ENCODE results near the gene ERGIC1.
A peak's percentile ranks its signal among the peaks of the same experiment; 100 is the strongest.
"Not testable (repeated sequence)": the region's sequence is repeated elsewhere in the genome, so short reads cannot be mapped to it uniquely, and the experiment has no call there.

Gene ERGIC1

GRCh38 chr5:172796306-172796705, 37.7 kb upstream of the ERGIC1 start:
- no peaks in the 10 kb centered on the region for H3K36me3 Mint-ChIP-seq
- H3K9me3 Mint-ChIP-seq, result no peaks in the 10 kb centered on the region
- no peaks in the 10 kb centered on the region for H3K4me1 Mint-ChIP-seq
- H3K27ac Mint-ChIP-seq, result no peak overlapping the region
- no peak overlapping the region for H3K4me3 Mint-ChIP-seq
- no peaks in the 10 kb centered on the region for H3K27me3 Mint-ChIP-seq

- Mint-ChIP-seq H3K27me3 (no peaks in the 10 kb centered on the region), H3K4me3 (no peak overlapping the region), H3K27ac (no peak overlapping the region), H3K9me3 (no peaks in the 10 kb centered on the region), H3K36me3 (no peaks in the 10 kb centered on the region), H3K4me1 (no peaks in the 10 kb centered on the region)
Measured at GRCh38 chr5:172797771-172798191, 36.3 kb upstream of the ERGIC1 start.

DNA sequence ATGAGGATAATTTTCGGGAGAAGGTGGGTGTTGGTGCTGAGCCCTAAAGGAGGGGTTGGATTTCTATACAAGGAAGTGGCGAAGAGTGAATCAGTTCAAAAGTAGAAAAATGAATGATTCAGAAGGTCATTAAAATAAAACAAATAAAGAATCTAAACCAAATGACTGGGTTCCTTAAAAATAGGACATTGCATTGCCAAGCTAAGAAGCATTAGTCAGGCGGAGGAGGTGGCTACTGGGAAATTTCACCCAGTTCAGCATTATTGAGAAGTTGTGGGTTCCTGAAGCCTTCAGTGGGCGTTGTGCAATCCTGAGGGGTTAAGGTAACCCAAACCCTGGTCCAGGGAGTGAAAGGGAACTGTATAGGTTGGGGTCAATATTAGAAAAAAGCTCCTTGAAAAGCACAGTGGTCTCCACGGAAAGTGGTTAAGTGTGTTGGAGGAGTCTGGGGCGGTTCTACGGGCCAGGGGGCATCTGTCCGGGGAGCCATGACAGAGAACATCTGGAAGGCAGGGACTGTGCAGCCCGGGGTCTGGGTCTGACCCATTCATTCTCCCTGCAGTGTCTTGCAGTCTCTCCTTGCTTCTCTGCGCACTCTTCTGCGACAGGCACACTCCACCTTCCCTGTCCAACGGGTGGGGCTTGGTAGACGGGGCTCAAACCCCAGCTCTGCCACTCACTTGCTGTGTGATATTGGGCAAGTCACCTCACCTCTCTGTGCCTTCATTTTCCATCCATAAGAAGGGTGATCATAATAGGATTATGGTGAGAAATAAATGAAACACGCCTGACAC, 35.4 kb upstream of the ERGIC1 start:
- no peaks in the 10 kb centered on the region for H3K9me3 Mint-ChIP-seq
- H3K27me3 Mint-ChIP-seq, result no peaks in the 10 kb centered on the region
- H3K27ac Mint-ChIP-seq, result no peak overlapping the region
- H3K4me3 Mint-ChIP-seq, result no peak overlapping the region
- no peaks in the 10 kb centered on the region for H3K36me3 Mint-ChIP-seq
- no peaks in the 10 kb centered on the region for H3K4me1 Mint-ChIP-seq

DNA sequence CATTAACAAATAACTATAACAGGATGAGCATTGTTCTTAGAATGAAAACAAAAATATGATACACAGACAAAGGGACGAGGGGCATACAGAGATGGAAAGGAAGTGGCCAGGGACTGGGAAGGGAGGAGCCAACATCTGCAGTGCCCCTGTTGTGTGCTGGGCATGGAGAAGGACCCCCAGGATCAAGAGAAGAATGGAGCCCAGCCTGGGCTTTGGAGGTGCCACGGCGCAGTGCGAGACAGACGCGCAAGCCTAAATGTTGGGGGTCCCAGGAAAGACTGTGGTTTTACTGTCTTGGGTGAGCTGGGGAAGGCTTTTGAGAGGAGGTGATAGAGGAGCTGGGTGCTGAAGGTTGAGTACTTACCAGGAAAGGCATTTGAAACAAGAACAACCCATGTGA, 34.6 kb upstream of the ERGIC1 start:
- Mint-ChIP-seq H3K9me3 (no peaks in the 10 kb centered on the region), H3K4me1 (no peaks in the 10 kb centered on the region), H3K27me3 (no peaks in the 10 kb centered on the region), H3K4me3 (no peak overlapping the region), H3K27ac (no peak overlapping the region), H3K36me3 (no peaks in the 10 kb centered on the region)

- H3K9me3 Mint-ChIP-seq, result no peaks in the 10 kb centered on the region
- no peak overlapping the region for H3K27ac Mint-ChIP-seq
- H3K4me3 Mint-ChIP-seq, result no peak overlapping the region
- no peaks in the 10 kb centered on the region for H3K36me3 Mint-ChIP-seq
- H3K27me3 Mint-ChIP-seq, result no peaks in the 10 kb centered on the region
- H3K4me1 Mint-ChIP-seq, result no peaks in the 10 kb centered on the region
Measured at GRCh38 chr5:172800088-172800551, 33.9 kb upstream of the ERGIC1 start.

DNA sequence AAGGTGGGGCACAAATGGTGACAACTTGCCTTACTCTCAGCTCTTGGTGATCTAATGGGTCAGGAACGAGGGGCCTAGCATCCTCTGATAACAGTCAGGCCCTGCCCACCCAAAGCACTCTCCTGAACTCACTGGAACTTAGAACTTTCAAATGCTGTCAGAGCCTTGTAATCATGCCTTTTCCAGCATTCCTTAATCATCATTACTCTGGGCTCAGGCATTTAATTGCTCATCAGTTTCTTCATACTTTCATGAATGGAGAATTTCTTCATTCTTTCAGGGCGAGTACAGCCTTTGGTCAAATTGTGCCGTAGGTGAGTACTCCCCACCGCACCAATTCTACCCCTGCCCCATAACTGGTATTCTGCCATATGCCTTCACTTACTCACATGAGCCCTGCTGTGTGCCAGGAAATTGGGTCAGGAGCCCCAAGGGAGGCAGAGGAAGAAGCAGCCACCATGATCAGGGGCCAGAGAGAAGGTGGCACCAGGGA, 32.8 kb upstream of the ERGIC1 start:
- H3K4me1 Mint-ChIP-seq, result no peaks in the 10 kb centered on the region

GRCh38 chr5:172802112-172802511, 31.9 kb upstream of the ERGIC1 start:
- no peaks in the 10 kb centered on the region for H3K9me3 Mint-ChIP-seq
- no peak overlapping the region for H3K4me3 Mint-ChIP-seq
- no peaks in the 10 kb centered on the region for H3K36me3 Mint-ChIP-seq
- no peak overlapping the region for H3K27ac Mint-ChIP-seq
- H3K27me3 Mint-ChIP-seq, result no peaks in the 10 kb centered on the region
- H3K4me1 Mint-ChIP-seq, result peaks cover 4% of the 10 kb centered on the region

More for the DNA sequence above, 32.8 kb upstream of the ERGIC1 start:
- Mint-ChIP-seq H3K27me3 (no peaks in the 10 kb centered on the region), H3K27ac (no peak overlapping the region), H3K4me3 (no peak overlapping the region), H3K36me3 (no peaks in the 10 kb centered on the region), H3K9me3 (no peaks in the 10 kb centered on the region)

- Mint-ChIP-seq H3K27me3 (no peaks in the 10 kb centered on the region), H3K9me3 (no peaks in the 10 kb centered on the region), H3K27ac (no peak overlapping the region), H3K4me1 (peaks cover 10% of the 10 kb centered on the region), H3K4me3 (no peak overlapping the region), H3K36me3 (no peaks in the 10 kb centered on the region)
Measured at GRCh38 chr5:172802567-172803176, 31.4 kb upstream of the ERGIC1 start.

GRCh38 chr5:172805018-172805683, 28.9 kb upstream of the ERGIC1 start:
- Mint-ChIP-seq H3K36me3 (no peaks in the 10 kb centered on the region), H3K27me3 (no peaks in the 10 kb centered on the region), H3K27ac (peak overlapping the region; percentile 43), H3K4me3 (no peak overlapping the region), H3K9me3 (no peaks in the 10 kb centered on the region), H3K4me1 (peaks cover 12% of the 10 kb centered on the region)

GRCh38 chr5:172805736-172806255, 28.3 kb upstream of the ERGIC1 start:
- Mint-ChIP-seq H3K36me3 (no peaks in the 10 kb centered on the region), H3K4me1 (peaks cover 12% of the 10 kb centered on the region), H3K27ac (peak overlapping the region; percentile 51), H3K27me3 (no peaks in the 10 kb centered on the region), H3K4me3 (no peak overlapping the region), H3K9me3 (no peaks in the 10 kb centered on the region)

- H3K9me3 Mint-ChIP-seq, result no peaks in the 10 kb centered on the region
- no peaks in the 10 kb centered on the region for H3K27me3 Mint-ChIP-seq
- peaks cover 12% of the 10 kb centered on the region for H3K4me1 Mint-ChIP-seq
- H3K36me3 Mint-ChIP-seq, result no peaks in the 10 kb centered on the region
- peak overlapping the region; percentile 76 for H3K4me3 Mint-ChIP-seq
- H3K27ac Mint-ChIP-seq, result peak overlapping the region; percentile 83
Measured at GRCh38 chr5:172806897-172807672, 27.0 kb upstream of the ERGIC1 start.

DNA sequence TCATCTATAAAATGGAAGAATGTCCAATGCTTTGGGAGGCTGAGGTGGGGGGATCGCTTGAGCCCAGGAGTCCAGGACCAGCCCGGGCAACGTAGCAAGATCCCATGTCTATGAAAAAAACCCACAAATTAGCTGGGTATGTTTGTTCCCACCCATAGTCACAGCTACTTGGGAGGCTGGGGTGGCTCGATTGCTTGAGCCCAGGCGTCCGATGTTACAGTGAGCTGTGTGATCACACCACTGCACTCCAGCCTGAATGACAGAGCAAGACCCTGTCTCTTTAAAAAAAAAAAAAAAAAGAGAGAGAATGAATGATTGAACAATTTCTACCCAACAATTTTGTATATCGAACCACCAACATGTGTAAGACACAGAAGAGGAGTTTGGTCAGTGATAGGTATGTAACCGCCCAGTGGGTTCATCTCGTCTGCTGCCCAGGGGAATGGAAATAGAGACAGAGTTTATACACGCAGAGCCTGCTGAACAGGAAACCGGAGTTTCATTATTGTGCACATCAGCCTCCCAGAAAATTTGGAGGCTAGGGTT, 26.2 kb upstream of the ERGIC1 start:
- no peaks in the 10 kb centered on the region for H3K27me3 Mint-ChIP-seq
- peak overlapping the region; percentile 76 for H3K4me3 Mint-ChIP-seq
- H3K36me3 Mint-ChIP-seq, result no peaks in the 10 kb centered on the region
- peaks cover 12% of the 10 kb centered on the region for H3K4me1 Mint-ChIP-seq
- peak overlapping the region; percentile 83 for H3K27ac Mint-ChIP-seq
- no peaks in the 10 kb centered on the region for H3K9me3 Mint-ChIP-seq

- no peak overlapping the region for H3K27ac Mint-ChIP-seq
- H3K27me3 Mint-ChIP-seq, result no peaks in the 10 kb centered on the region
- peaks cover 12% of the 10 kb centered on the region for H3K4me1 Mint-ChIP-seq
- no peaks in the 10 kb centered on the region for H3K36me3 Mint-ChIP-seq
- H3K9me3 Mint-ChIP-seq, result no peaks in the 10 kb centered on the region
- no peak overlapping the region for H3K4me3 Mint-ChIP-seq
Measured at GRCh38 chr5:172809774-172810173, 24.3 kb upstream of the ERGIC1 start.

GRCh38 chr5:172810996-172811395, 23.1 kb upstream of the ERGIC1 start:
- not testable (repeated sequence) for H3K27ac Mint-ChIP-seq, H3K27me3 Mint-ChIP-seq, H3K4me3 Mint-ChIP-seq, H3K36me3 Mint-ChIP-seq, H3K9me3 Mint-ChIP-seq
- peaks cover 12% of the 10 kb centered on the region for H3K4me1 Mint-ChIP-seq

DNA sequence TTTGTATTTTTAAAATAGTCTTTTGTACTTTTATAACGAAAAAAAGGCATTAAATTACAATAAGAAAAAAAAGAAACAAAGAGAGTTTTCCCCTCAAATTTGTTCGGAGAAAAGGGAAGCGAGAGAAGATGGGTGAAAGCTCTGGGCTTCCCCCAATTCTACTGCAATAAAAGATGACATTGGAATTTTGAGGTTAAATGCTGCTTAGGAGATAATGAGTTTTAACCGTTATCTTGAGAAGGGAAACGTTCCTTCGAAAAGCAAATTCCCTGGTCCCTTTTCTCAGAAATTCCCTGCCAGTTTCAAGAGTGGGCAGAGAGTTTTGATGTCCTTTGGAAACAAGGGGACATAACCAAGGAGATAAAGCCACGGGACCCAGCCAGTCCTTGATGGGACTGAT, 18.4 kb upstream of the ERGIC1 start:
- no peaks in the 10 kb centered on the region for H3K9me3 Mint-ChIP-seq
- no peak overlapping the region for H3K27ac Mint-ChIP-seq
- H3K4me3 Mint-ChIP-seq, result no peak overlapping the region
- no peaks in the 10 kb centered on the region for H3K27me3 Mint-ChIP-seq
- no peaks in the 10 kb centered on the region for H3K36me3 Mint-ChIP-seq
- peaks cover 4% of the 10 kb centered on the region for H3K4me1 Mint-ChIP-seq

Data from activated naive CD4-positive, alpha-beta T cell treated with anti-CD3 and anti-CD28 coated beads, Interleukin-2, amount 50 U/mL, for 24 hours (primary cell).